ENCODE data around the gene NMNAT3.

DNA sequence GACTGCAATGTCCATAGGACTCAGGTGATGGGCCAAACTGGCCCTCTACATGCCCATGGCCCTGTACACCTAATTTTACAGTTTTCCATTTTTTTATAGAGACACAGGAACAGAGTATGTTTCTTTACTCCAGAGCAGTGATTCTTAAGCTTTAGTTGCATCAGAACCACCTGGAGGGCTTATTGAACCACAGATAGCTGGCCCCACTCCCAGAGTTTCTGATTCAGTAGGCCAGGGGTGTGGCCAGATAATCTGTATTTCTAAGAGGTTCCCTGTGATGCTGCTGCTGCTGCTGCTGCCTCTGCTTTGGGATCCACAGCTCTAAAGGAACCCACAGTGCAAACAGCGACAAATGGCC lies 143.3 kb downstream of the NMNAT3 start:
- TF ChIP-seq POLR2A (IDR thresholded peaks at IDR 0.05; ENCODE audit: low read length) (no peak), GATA1 (IDR thresholded peaks at IDR 0.05; ENCODE audit: low read depth, low read length) (no peak)

Measured in erythroblast (primary cell).